Measurements from ENCODE around the gene ADAMTS1.
"Not testable (repeated sequence)": the region's sequence is repeated elsewhere in the genome, so short reads cannot be mapped to it uniquely, and the experiment has no call there.

Gene ADAMTS1

DNA sequence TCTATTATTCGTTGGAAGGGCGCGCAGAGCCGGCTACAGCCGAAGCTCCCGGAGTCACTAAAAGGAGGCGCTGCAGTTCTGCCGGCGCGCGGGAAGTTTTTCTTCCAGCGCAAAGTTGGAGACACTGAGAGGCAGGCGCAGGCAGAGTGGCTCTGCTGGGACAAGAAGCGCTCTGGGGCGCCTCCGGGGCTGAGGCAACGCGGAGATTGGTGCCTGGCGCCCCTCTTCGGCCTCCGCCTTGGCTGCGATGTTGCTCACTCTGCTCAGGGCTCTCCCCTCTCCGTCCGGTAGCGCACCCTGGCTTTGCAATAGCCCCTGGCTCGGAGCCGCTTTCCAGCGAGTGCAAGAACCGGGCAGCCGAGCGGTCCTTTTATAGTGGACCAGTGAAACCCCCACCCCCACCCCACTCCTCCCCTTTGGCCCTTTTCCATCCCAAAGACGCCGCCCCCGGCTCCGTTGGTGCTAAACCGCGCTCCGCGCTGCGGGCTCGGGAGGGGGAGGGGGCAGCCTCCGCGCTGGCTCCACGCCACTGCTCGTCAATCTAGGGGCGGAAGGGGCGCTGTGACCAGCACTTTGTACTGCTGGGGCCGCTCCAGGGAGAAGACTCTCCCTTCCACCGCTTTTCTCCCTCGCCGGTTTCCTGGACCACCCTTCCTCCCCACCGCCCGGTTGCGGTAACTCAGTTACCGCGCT is at the start of gene ADAMTS1:
ADAMTS1 (minus strand) TSS at position 344 of the 693 bp plus-strand sequence. CDS start 455 bp downstream, outside the sequence.
- peak in 1 of 2 experiments; percentile 70 for DNase-seq

DNA sequence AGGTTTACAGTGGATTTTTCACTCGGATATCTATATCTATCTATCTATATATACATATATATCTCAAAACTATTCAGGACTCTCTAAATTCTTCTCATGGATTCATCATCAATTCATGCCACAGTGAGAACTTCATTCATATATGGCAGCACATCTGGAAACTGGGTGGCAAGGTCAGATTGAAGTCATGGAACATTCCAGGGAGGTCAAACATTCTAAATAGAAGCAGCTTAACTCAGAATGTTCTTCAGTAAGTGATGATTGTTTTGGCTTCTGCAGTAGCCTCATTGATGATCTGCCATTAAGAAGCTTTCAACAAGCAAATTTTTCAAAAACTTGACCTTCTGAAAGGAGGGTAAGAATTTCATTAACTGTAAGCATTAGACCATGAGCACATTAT is 46.9 kb upstream of the ADAMTS1 start:
- no peak for DNase-seq

DNA sequence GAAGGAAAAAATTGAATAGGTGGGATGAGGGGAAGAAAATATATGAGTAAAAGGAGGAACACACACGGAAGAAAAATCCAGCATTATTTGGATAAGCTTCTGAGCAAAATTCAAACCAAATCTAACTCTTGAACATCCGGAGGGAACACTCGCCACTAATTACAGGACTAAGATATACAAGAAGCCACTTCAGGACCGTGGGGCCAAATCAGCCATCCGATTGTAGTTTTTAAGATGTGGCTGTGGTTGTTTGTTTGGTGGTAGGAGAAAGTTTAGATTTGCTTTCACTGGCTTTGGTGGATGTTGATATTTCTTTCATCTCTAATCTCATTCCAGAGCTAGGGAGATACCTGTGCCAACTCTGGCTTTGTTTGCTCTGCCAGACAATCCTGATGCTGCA is 43.7 kb upstream of the ADAMTS1 start:
- no peak for DNase-seq

DNA sequence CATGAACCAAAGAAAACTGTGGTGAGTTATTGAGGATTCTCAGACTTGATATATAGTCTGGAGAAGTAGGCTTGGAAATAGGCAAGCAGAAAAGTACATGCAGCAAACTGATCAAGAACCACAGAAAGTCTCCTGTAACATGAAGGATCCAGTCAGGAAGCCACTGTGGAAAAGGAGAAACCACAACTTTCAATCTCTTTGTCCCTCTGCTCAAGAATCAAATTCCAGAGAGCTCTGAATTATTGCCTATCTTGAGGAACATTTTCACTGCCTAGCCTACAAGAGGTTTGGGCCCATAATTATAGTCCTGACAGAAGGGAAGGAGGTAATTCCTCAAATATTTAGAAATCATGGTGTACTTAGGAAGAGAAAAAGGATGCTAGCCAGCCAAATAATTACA is 43.0 kb upstream of the ADAMTS1 start:
- DNase-seq = no peak

DNA sequence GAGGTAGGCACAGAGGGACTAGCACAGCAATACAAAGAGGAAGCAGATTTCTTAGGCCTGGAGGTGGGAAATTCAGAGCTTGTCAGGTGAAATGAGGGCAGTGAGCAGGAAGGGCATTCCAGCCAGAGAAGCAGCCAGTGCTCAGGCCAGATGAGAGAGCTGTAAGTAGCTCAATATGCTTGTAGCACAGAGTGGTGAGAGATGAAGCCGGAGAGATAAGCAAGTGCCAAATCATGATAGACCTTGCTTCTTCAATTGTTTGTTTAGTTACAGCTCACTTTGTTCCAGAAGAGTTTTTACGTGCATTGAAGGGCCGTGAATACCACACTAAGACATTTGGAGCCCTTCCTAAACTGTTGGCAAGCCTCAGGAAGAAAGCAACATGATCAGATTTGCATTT is 42.0 kb upstream of the ADAMTS1 start:
- no peak for DNase-seq

DNA sequence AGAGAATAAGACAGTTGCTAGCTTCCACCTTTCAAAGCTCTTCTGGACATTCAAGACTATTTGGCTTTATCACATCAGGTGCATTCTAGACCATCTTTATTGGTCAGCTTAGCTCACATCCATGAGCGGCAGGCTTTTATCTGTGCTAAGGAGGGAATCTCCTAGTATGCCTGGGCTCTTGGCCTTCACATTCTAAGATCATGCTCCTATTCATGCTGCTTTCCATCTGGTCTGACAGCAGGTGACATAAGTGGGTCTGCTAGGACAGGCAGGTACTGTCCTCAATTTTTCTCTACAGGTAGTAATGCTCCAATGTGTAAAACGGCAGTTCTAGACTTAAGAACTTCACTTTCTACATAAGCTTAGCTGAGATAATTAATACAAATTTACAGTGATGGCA is 39.2 kb upstream of the ADAMTS1 start:
- no peak for DNase-seq

DNA sequence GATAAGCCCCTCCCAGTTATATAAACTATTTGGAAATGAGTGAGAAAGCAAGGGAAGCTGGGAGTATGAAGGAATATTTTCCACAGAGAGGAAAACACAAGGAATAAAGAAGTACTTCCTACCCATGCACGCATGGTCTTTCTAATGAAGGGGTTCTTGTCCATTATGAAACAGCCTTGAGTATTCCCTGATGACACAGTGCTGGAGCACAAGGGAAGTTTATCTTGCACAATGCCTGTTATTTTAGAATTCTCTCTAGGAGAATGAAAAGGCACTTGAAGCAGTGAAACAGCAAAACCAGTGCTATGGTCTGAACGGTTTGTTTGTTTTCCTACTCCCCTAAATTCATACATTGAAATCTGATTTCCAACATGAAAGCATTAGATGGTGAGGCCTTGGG is 38.6 kb upstream of the ADAMTS1 start:
- DNase-seq = no peak

DNA sequence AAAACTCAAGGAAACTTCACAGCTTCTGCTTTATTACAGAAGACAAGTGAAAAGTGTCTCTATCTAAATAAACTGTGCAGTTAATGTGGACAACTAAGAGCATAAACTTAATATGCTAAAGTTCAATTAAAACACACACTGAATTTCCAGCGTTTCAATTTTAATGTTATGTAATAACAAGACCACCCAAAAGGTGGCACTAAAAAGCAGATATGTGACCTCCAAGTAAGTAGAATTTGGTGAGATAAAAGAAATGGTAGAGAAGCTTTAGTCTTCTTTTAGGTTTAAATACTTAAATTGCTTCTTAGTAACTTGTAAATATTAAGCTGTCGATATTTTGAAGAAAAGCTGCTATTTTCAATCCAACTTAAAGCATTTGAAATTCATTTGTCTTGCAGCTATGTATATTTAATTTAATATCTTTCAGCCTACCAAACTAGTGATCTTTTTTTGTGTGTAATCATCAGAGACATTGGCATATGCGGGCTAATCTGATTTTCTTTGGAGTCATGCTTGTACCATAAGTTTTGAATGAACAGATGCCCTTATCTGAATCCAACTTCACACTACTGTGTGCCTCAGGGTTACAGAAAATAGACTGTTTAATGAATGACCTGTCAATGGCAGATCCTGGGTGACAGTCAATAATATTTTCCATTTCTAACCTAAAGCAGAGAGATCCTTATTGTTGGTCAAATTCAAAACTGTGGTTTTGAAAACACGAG is 36.5 kb upstream of the ADAMTS1 start:
- no peak for DNase-seq

DNA sequence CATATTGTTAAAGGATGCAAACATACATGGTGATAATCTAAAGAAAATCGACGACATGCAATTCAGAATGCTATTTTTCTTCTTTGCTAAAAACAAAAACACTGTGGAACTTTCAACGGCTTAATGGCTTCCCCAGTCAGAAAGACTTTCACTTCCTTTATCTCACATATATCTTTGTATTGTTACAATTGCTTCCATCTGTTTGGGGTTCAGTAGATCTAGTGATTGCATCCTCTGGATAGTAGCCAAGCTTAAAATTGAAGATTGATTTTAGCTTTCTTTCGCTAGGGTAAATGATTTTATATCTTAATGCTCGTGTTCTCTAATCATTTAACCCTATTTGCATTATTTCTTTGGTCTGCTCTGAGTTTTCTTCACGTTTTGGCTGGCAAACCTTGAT is 31.8 kb upstream of the ADAMTS1 start:
- no peak for DNase-seq

DNA sequence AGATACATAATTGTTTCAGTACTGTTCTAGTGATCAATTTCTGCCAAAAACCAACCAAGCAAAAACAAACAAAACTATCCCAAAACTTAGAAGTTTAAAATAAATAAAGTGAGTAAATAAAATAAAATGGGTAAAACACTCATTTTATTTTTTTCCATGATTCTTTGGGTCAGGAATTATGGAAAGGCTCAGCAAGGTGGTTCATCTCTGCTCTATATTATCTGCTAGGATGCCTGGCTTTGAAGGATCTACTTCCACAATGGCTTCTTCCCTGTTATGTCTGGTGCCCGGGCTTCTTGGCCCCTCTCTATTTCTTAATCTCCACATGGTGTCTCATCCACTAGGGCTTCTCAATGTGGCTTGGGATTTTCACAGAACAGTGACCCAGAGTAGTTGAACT is 29.1 kb upstream of the ADAMTS1 start:
- no peak for DNase-seq

DNA sequence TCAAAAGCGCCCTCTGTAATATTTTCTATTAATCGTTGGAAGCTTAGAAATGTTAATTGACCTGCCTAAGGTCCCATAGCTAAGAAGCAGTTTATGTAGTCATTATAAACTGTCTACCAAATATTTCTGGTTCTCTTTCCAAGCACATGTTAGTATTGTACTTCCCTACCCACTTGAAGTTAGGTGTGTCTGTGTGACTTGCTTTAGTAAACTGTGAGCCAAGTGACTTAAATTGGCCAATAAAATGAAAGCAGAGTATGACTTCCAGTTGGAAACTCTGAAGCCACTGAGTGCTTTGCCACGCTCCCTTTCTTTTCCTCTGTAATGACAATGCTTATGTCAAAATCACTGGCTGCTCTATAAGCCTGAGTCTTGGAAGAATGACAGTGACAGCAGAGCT is 20.6 kb upstream of the ADAMTS1 start:
- DNase-seq = no peak

DNA sequence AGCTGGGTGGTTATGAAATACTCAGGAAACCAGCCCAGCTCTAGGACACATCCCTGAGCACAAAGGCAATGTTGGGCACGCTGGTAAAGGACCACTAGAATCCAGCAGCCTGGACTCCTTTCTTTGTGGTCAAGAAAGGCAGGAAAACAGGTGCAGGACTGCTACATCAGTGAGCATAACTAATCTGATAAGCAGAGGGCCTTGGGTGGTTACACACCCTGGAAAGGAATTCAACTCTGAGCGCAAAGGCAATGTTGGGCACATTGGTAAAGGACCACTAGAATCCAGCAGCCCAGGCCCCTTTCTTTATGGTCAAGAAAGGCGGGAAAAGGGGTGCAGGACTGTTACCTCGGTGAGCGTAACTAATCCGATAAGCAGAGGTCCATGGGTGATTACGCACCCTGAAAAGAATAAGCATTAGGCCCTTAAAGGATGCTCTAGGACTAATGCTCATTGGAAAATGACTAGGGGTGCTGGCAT is 11.7 kb upstream of the ADAMTS1 start:
- not testable (repeated sequence) for DNase-seq

DNA sequence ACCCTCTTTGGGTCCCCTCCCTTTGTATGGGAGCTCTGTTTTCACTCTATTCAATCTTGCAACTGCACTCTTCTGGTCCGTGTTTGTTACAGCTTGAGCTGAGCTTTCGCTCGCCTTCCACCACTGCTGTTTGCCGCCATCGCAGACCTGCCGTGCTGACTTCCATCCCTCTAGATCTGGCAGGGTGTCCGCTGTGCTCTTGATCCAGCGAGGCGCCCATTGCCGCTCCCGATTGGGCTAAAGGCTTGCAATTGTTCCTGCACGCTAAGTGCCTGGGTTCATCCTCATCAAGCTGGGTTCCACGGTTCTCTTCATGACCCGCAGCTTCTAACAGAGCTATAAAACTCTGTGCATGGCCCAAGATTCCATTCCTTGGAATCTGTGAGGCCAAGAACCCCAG is 9.5 kb upstream of the ADAMTS1 start:
- DNase-seq = not testable (repeated sequence)

DNA sequence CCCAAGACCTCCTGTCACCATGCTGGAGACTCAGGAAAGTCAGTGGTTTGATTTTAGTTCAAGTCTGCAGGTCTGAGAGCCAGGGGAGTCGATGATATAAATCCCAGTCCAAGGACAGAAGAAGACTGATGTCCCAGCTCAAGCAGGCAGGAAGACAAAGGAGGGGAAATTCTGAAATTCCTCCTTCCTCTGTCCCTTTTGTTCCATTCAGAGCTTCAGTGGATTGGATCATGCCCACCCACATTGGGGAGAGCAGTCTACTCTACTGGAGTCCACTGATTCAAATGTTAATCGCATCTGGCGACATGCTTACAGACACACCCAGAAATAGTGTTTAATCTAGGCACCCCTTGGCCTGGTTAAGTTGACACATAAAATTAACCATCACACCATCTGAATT is 7.2 kb upstream of the ADAMTS1 start:
- DNase-seq = no peak

DNA sequence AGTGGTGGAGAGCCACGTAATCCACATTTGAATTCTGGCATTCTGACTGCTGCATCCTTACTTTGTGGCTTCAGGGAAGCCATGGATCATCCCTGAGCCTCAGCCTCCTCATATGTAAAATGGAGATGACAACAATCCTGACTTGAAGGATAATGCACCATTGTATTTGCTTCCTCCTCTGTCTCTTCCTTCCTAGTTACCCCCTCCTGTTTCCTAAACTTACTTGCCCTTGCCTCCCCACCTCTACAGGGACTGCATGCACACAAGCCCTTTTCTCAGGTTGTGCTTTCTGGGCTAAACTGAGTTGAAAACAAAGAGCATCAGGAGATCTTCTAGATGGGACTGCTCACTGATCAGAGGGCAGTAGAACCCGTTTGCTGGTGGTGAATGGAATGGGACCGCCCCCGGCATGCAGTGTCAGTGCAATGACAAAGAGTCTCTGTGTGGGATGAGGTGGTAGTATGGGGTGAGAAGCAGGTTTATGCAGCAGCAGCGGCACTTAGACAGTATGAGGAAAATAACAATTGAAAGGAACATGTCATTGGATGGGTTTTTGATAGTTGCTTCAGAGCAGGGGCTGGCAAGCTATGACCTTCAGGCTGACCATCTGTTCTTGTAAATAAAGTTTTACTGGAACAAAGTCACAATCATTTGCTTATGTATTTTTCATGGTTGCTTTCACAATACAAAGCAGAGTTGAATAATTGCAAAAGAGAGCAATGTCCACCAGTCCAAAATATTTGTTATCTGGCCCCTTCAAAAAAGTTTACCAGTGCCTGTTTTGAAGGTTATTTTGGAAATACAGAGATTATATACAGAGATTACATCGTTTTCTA is 6.1 kb upstream of the ADAMTS1 start:
- no peak for DNase-seq

DNA sequence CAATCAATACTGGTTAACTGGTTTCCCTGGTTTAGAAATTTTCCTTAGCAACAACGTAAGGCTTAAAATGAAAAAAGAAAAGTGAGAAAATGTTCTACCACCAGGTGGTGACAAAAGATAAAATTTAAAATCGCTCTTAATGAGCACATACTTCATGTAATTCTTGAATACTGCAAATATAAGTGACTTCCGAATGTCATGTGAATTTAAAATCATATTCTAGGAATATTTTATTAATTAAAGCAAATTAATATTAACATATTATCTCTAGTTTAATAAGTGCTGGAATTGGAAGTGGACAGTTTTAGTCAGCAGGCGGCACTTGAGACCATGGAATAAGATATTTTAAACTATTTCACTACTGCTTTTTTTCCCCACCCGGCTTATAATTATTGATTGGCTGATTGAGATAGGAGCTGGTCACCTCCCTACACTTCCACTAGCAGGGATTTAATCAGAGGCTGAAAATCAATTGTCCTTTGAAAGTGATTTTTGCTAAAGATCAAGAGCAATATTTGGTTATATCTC is 5.0 kb upstream of the ADAMTS1 start:
- peak in 1 of 2 experiments; percentile 24 for DNase-seq

DNA sequence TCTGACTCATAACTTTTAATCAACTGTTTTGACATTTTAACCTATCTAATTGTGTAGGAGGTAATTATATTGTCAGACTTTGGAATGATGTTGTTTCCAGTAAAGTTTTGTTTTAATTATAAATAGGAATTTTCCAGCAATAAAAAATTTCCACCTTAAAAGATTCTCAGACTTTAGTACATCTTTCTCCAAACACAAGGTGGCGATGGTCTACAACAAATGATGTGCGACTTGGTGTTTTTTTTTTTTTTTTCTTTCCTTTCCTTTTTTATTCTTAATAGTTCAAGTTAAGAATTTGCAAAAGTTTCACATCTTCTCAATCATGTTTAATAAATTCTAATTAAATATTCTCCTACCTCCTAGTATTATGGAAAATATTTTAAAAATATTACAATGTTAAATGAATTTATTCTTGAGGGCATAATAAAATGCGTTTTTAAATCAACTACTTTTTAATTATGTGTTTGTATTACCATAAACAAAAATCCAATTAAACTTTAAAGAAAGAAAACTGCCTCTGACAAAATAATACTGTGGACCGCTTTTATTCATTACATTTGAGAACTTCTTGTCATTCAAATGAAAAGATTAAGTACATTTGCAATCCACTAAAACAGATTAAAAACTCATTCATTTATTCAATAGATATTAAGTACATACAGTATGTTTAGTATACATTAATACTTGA is 4.4 kb upstream of the ADAMTS1 start:
- peak; percentile 22 for DNase-seq

DNA sequence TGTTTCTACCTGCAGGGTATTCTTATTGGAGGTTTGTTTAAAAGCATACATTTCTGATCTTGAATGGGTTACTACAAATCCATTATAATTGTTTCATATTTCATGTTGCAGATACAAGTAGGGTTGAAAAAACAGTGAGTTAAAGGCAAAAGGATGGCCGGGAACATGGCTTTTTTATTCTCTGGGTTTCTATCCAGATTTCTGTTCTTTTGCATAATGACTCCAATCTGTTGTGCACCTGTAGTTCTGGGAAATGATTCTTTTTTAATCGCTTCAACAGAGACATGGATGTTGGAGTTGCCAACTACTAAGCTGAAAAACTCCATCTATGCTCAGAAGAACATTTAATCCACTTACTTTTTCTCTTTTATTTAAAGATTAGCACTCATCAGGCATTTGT is 2.7 kb upstream of the ADAMTS1 start:
- no peak for DNase-seq

DNA sequence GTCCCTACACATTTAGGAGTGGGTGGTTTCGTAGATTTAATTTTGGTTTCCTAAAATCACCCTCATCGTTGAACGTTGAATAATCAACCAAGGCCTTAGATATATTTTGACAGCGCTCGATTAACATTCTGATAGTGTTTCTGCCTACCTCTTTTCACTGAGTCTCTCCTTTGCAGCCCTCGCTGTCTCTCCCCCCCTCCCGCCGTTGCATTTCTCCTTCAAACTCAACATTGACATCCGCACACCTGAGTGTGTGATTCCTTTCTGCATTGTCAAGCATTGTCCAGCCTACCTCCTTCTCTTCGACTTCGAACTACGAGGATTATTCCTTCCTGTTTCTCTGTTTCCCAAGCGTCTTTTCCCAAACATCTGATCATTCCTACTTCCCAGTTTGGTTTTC is 1.8 kb upstream of the ADAMTS1 start:
- no peak for DNase-seq

DNA sequence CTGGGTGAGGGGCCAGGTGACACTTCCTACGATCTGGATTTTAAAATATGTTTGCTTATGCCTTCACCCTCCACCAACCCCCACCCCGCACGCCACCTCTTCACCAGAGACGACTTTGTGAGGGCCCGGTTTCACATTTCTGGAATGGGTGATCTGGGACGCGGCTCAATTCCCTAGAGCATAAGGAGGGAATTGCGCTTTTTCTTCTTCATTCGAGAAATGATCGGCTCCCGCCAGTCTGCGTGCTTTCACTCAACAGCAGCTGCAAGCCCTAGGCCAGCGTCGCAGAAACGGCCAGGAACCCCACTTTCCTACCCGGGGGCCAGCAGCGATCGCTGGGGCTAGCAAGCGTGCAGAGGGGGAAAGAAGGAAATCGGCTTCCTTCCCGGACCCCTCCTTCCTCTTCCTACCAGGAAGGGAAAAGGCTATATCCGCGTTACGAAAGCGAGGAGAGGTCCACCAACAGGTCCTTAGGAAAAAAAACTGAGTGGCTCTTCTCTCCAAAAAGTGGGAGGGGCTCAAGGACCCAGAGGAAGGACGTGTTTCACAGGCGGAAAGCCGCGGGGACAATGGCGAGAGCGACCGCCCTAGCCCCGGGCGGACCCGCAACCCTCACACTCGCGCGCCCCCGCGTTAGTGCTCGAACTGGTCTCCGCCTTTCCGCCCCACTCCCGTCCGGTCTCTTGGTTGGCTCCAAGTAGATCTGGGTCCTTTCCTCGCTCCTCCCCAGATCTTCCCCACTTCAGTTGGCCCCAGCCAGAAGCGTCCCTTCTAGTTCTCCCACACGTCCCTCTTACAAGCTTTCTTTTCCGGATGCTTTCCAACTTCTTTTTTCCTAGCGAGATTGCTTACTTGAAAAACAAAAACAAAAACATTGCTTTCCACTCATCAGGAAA is 1.1 kb upstream of the ADAMTS1 start:
- peak in 1 of 2 experiments; percentile 20 for DNase-seq

DNA sequence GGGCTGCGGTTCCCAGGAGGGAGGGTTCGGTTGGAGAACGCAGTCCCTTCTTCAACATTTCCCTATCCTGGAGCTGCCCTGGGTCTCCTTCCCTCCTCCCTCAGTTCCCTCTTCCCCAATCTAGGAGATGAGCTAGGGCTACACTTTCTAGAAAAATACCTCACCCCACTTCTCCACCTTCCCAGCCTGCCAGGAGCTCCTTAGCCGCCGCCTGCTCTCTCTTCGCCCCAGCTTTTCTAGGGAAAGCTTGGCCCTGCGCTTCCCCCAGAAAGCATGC is 488 bp upstream of the ADAMTS1 start:
- no peak for DNase-seq
